Measurements from ENCODE around the gene KSR2.

Gene KSR2

GRCh38 chr12:117699118-117699517, 269.7 kb downstream of the KSR2 start:
- FAIRE-seq (no peak), DNase-seq (ENCODE audit: insufficient read length) (no peak)
- TF ChIP-seq POLR2A (IDR thresholded peaks at IDR 0.05; ENCODE audit: low read depth, low read length) (no peak), POLR2AphosphoS5 (IDR thresholded peaks at IDR 0.05; ENCODE audit: low read depth, low read length) (no peak), TAF1 (IDR thresholded peaks at IDR 0.05; ENCODE audit: borderline replicate concordance, low read depth, low read length) (no peak)

GRCh38 chr12:117695956-117696355, 272.8 kb downstream of the KSR2 start:
- no peak for DNase-seq (ENCODE audit: insufficient read length)
- TF ChIP-seq POLR2AphosphoS5 (IDR thresholded peaks at IDR 0.05; ENCODE audit: low read depth, low read length) (no peak), TAF1 (IDR thresholded peaks at IDR 0.05; ENCODE audit: borderline replicate concordance, low read depth, low read length) (no peak), POLR2A (IDR thresholded peaks at IDR 0.05; ENCODE audit: low read depth, low read length) (no peak)
- FAIRE-seq, result no peak

GRCh38 chr12:117692512-117692911, 276.3 kb downstream of the KSR2 start:
- TF ChIP-seq POLR2AphosphoS5 (IDR thresholded peaks at IDR 0.05; ENCODE audit: low read depth, low read length), result no peak
- TF ChIP-seq TAF1 (IDR thresholded peaks at IDR 0.05; ENCODE audit: borderline replicate concordance, low read depth, low read length), result no peak
- TF ChIP-seq POLR2A (IDR thresholded peaks at IDR 0.05; ENCODE audit: low read depth, low read length), result no peak
- DNase-seq (ENCODE audit: insufficient read length) (no peak), FAIRE-seq (no peak)

- DNase-seq (ENCODE audit: insufficient read length) (no peak), FAIRE-seq (no peak)
- TF ChIP-seq TAF1 (IDR thresholded peaks at IDR 0.05; ENCODE audit: borderline replicate concordance, low read depth, low read length), result no peak
- no peak for TF ChIP-seq POLR2A (IDR thresholded peaks at IDR 0.05; ENCODE audit: low read depth, low read length)
- no peak for TF ChIP-seq POLR2AphosphoS5 (IDR thresholded peaks at IDR 0.05; ENCODE audit: low read depth, low read length)
Observed at GRCh38 chr12:117689857-117690256, 278.9 kb downstream of the KSR2 start.

GRCh38 chr12:117688446-117688845, 280.3 kb downstream of the KSR2 start:
- FAIRE-seq (no peak), DNase-seq (ENCODE audit: insufficient read length) (no peak)
- TF ChIP-seq POLR2A (IDR thresholded peaks at IDR 0.05; ENCODE audit: low read depth, low read length), result no peak
- TF ChIP-seq TAF1 (IDR thresholded peaks at IDR 0.05; ENCODE audit: borderline replicate concordance, low read depth, low read length), result no peak
- no peak for TF ChIP-seq POLR2AphosphoS5 (IDR thresholded peaks at IDR 0.05; ENCODE audit: low read depth, low read length)

DNA sequence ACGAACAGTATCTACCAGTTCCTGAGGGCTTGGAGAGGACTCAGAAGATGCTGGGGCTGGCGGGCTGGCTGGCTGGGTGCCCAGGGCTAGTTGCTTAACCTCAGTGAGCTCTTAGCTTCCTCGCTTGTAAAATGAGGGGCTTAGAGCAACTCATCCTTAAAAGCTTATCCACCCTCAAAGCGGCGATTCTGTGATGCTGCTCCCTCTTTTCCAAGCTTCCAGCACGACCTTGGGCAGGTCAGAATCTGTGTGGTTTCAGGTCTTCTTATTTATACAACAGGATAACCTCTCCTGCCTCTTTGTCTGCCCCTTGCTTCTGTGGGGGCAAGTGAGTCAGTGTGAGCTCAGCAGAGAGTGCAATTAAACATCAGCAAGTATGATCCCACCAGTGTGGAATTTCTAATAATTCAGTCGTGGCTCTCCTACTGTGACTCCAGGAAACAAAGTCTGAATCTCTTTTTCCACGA, 281.8 kb downstream of the KSR2 start:
- TF ChIP-seq TAF1 (IDR thresholded peaks at IDR 0.05; ENCODE audit: borderline replicate concordance, low read depth, low read length) (no peak), POLR2A (IDR thresholded peaks at IDR 0.05; ENCODE audit: low read depth, low read length) (no peak), POLR2AphosphoS5 (IDR thresholded peaks at IDR 0.05; ENCODE audit: low read depth, low read length) (no peak)
- no peak for FAIRE-seq
- DNase-seq (ENCODE audit: insufficient read length), result no peak

DNA sequence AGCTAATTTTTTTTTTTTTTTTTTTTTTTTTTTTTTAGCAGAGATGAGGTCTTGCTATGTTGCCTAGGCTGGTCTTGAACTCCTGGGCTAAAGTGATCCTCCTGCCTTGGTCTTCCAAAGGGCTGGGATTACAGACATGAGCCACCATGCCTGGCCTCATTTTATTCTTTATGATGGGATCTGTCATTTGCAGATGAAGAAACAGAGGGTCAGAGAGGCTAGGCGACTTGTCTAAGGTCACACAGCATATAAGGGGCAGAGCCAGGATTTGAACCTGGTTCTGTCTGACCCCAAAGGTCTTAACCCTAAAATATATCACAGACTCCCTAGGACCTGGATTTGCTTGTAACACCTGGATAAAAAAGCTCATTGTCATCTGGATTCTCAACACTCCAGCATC, 282.6 kb downstream of the KSR2 start:
- no peak for DNase-seq (ENCODE audit: insufficient read length)
- TF ChIP-seq POLR2A (IDR thresholded peaks at IDR 0.05; ENCODE audit: low read depth, low read length) (no peak), POLR2AphosphoS5 (IDR thresholded peaks at IDR 0.05; ENCODE audit: low read depth, low read length) (no peak), TAF1 (IDR thresholded peaks at IDR 0.05; ENCODE audit: borderline replicate concordance, low read depth, low read length) (no peak)
- no peak for FAIRE-seq

GRCh38 chr12:117685110-117685926, 283.5 kb downstream of the KSR2 start:
- no peak for TF ChIP-seq POLR2A (IDR thresholded peaks at IDR 0.05; ENCODE audit: low read depth, low read length)
- no peak for TF ChIP-seq POLR2AphosphoS5 (IDR thresholded peaks at IDR 0.05; ENCODE audit: low read depth, low read length)
- no peak for TF ChIP-seq TAF1 (IDR thresholded peaks at IDR 0.05; ENCODE audit: borderline replicate concordance, low read depth, low read length)
- FAIRE-seq, result no peak
- no peak for DNase-seq (ENCODE audit: insufficient read length)

GRCh38 chr12:117684471-117684870, 284.3 kb downstream of the KSR2 start:
- TF ChIP-seq POLR2AphosphoS5 (IDR thresholded peaks at IDR 0.05; ENCODE audit: low read depth, low read length) (no peak), TAF1 (IDR thresholded peaks at IDR 0.05; ENCODE audit: borderline replicate concordance, low read depth, low read length) (no peak), POLR2A (IDR thresholded peaks at IDR 0.05; ENCODE audit: low read depth, low read length) (no peak)
- FAIRE-seq (no peak), DNase-seq (ENCODE audit: insufficient read length) (no peak)

GRCh38 chr12:117680312-117680711, 288.5 kb downstream of the KSR2 start:
- FAIRE-seq (no peak), DNase-seq (ENCODE audit: insufficient read length) (no peak)
- TF ChIP-seq TAF1 (IDR thresholded peaks at IDR 0.05; ENCODE audit: borderline replicate concordance, low read depth, low read length) (no peak), POLR2A (IDR thresholded peaks at IDR 0.05; ENCODE audit: low read depth, low read length) (no peak), POLR2AphosphoS5 (IDR thresholded peaks at IDR 0.05; ENCODE audit: low read depth, low read length) (no peak)

DNA sequence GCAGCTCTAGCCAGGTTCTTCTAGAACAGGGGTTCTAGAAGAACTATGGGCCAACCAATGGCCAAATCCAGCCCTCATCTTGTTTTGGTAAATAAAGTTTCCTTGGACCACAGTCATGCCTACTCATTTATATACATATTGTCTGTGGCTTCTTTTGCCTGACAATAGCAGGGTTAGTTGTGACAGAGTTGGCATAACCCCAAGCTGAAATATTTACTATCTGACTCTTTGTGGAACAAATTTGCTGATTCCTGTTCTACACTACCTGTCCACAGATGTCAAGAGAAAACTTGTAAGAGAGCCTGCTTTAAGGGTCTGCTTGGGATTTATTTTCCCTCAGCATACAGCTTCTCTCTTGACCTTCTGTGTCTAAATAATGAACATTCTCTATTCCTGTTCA, 289.0 kb downstream of the KSR2 start:
- FAIRE-seq (no peak), DNase-seq (ENCODE audit: insufficient read length) (no peak)
- TF ChIP-seq POLR2AphosphoS5 (IDR thresholded peaks at IDR 0.05; ENCODE audit: low read depth, low read length) (no peak), POLR2A (IDR thresholded peaks at IDR 0.05; ENCODE audit: low read depth, low read length) (no peak), TAF1 (IDR thresholded peaks at IDR 0.05; ENCODE audit: borderline replicate concordance, low read depth, low read length) (no peak)

DNA sequence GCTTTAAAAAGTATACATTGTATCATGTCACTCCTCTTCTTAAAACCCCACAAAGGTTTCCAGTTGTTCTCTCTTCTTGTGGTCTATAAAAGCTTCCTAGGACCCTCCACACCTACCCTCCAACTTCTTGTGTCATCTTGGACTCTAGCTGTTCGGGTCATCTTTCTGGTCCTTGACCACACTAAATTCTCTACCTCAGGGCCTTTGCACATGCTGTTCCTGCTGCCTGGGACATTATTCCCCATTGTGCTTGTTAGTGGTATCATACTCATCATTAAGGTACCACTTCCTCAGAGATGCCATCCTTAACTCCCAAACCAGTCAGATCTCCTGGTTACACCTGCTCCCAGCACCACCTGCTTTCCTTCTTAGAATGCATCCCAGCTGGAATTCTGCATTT, 294.0 kb downstream of the KSR2 start:
- FAIRE-seq, result no peak
- no peak for DNase-seq (ENCODE audit: insufficient read length)
- TF ChIP-seq TAF1 (IDR thresholded peaks at IDR 0.05; ENCODE audit: borderline replicate concordance, low read depth, low read length) (no peak), POLR2A (IDR thresholded peaks at IDR 0.05; ENCODE audit: low read depth, low read length) (no peak), POLR2AphosphoS5 (IDR thresholded peaks at IDR 0.05; ENCODE audit: low read depth, low read length) (no peak)

All from GM12892 (cell line).